GM12878 (cell line): ENCODE data around the gene ATP7B.

Source experiments
- HDAC6 ChIP-seq: fragments of 200-600 bp; sonication (generic); IDR thresholded peaks from one replicate; pipeline ENCODE4 v1.8.0; 2017; ENCODE audit warnings: antibody characterized with exemption; ENCODE audit not compliant: unreplicated experiment
- MYB ChIP-seq: fragments of 150-350 bp; IDR thresholded peaks from 2 replicates; pipeline ENCODE4 v1.6.1; 2014; ENCODE audit warnings: mild to moderate bottlenecking, low read depth, low read length, borderline replicate concordance
- NFIC ChIP-seq: IDR thresholded peaks from 2 replicates; pipeline ENCODE4 v1.6.1; 2012; ENCODE audit warnings: low read depth, mild to moderate bottlenecking, inconsistent platforms, low read length, moderate library complexity
- NR2C2 ChIP-seq: IDR thresholded peaks from 2 replicates; pipeline ENCODE4 v1.6.1; 2011; ENCODE audit warnings: borderline replicate concordance, low read depth; ENCODE audit not compliant: control insufficient read depth, insufficient read length
- POLR2AphosphoS2 ChIP-seq: IDR thresholded peaks from 2 replicates; pipeline ENCODE4 v1.6.1; 2011; ENCODE audit warnings: low read depth, mild to moderate bottlenecking, low read length, improper control_type of control experiment, moderate library complexity
- SMAD1 ChIP-seq: fragments of 450-650 bp; IDR thresholded peaks from 2 replicates; pipeline ENCODE4 v1.6.1; 2018; ENCODE audit warnings: mild to moderate bottlenecking, low read depth; ENCODE audit not compliant: partially characterized antibody
- SREBF2 ChIP-seq: IDR thresholded peaks from 2 replicates; pipeline ENCODE4 v1.6.1; 2012; ENCODE audit warnings: mild to moderate bottlenecking, low read length
- SRF ChIP-seq, 2 experiments: IDR thresholded peaks; 2 replicates each; pipeline ENCODE4 v1.6.1; 2011; ENCODE audit warnings: low read depth in 2 of 2, low read length in 2 of 2, mild to moderate bottlenecking in 1 of 2, moderate library complexity in 1 of 2
- ZNF24 ChIP-seq: fragments of 450-650 bp; IDR thresholded peaks from 2 replicates; pipeline ENCODE4 v1.6.1; 2017; ENCODE audit warnings: antibody characterized with exemption, mild to moderate bottlenecking
- TF ChIP-seq, protein P1 (sequence below), 3 experiments: IDR thresholded peaks in 2 of 3; conservative IDR thresholded peaks in 1 of 3; 2 replicates each; pipeline ENCODE4 v1.5.1; 2011; ENCODE audit warnings: low read depth in 3 of 3, low read length in 3 of 3, mild to moderate bottlenecking in 3 of 3, control low read depth in 2 of 3, moderate library complexity in 2 of 3, inconsistent platforms in 1 of 3, mixed read lengths in 1 of 3; ENCODE audit not compliant: control insufficient read depth in 2 of 3, insufficient read depth in 1 of 3; ENCODE audit errors: extremely low read depth in 1 of 3

DNA sequence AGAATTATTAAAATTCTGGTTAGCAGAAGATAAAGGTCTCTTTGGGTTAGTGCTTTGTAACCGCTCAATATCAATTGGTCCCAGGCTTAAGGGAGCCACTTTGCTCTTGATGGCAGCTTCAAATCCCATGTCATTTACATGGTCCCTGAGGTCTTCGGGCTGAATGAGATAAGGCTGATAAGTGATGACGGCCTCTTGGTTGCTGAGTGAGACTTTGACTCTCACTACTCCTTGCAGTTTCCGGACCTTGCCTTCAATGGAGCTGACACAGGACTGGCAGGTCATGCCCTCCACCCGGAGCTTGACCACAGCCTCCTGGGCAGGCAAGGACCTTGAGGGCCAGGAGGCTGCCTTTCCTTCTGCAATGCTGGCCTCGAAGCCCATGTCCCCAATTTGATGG is 36.8 kb downstream of the ATP7B start:
- TF ChIP-seq MYB (no peak), SREBF2 (no peak), SMAD1 (no peak), NFIC (no peak), NR2C2 (no peak), POLR2AphosphoS2 (no peak), ZNF24 (no peak), SRF (IDR thresholded peaks at IDR 0.05; ENCODE audit: low read depth in 2 of 2, low read length in 2 of 2) (no peak), HDAC6 (no peak)
- TF ChIP-seq, protein P1, sequence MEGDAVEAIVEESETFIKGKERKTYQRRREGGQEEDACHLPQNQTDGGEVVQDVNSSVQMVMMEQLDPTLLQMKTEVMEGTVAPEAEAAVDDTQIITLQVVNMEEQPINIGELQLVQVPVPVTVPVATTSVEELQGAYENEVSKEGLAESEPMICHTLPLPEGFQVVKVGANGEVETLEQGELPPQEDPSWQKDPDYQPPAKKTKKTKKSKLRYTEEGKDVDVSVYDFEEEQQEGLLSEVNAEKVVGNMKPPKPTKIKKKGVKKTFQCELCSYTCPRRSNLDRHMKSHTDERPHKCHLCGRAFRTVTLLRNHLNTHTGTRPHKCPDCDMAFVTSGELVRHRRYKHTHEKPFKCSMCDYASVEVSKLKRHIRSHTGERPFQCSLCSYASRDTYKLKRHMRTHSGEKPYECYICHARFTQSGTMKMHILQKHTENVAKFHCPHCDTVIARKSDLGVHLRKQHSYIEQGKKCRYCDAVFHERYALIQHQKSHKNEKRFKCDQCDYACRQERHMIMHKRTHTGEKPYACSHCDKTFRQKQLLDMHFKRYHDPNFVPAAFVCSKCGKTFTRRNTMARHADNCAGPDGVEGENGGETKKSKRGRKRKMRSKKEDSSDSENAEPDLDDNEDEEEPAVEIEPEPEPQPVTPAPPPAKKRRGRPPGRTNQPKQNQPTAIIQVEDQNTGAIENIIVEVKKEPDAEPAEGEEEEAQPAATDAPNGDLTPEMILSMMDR (IDR thresholded peaks at IDR 0.05 in 2 of 3, conservative IDR thresholded peaks at IDR 0.05 in 1 of 3; ENCODE audit: control insufficient read depth in 2 of 3, extremely low read depth in 1 of 3, insufficient read depth in 1 of 3, low read depth in 3 of 3, low read length in 3 of 3): no peak
